Measurements from ENCODE around the gene REEP1.

REEP1 gene

GRCh38 chr2:86283411-86284030, 53.9 kb downstream of the REEP1 start:
- H3K4me3 ChIP-seq (ENCODE audit: control insufficient read depth, low read depth, low read length) = no peak overlapping the region
- TF ChIP-seq CTCF (conservative IDR thresholded peaks at IDR 0.05; ENCODE audit: control insufficient read depth, insufficient read depth, low read depth, low read length) = no peak
- no peak for DNase-seq (ENCODE audit: low read depth)

- no peak overlapping the region for H3K4me3 ChIP-seq (ENCODE audit: control insufficient read depth, low read depth, low read length)
- no peak for TF ChIP-seq CTCF (conservative IDR thresholded peaks at IDR 0.05; ENCODE audit: control insufficient read depth, insufficient read depth, low read depth, low read length)
- DNase-seq (ENCODE audit: low read depth) = no peak
These were observed 56.2 kb downstream of the REEP1 start for GRCh38 chr2:86281066-86281700.

- no peak overlapping the region for H3K4me3 ChIP-seq (ENCODE audit: control insufficient read depth, low read depth, low read length)
- TF ChIP-seq CTCF (conservative IDR thresholded peaks at IDR 0.05; ENCODE audit: control insufficient read depth, insufficient read depth, low read depth, low read length) = no peak
- peak; percentile 44 for DNase-seq (ENCODE audit: low read depth)
These were observed 57.2 kb downstream of the REEP1 start for GRCh38 chr2:86280191-86280667.

- no peak for TF ChIP-seq CTCF (conservative IDR thresholded peaks at IDR 0.05; ENCODE audit: control insufficient read depth, insufficient read depth, low read depth, low read length)
- no peak for DNase-seq (ENCODE audit: low read depth)
- no peak overlapping the region for H3K4me3 ChIP-seq (ENCODE audit: control insufficient read depth, low read depth, low read length)
These were observed 61.5 kb downstream of the REEP1 start for GRCh38 chr2:86275962-86276361.

GRCh38 chr2:86275384-86275799, 62.0 kb downstream of the REEP1 start:
- DNase-seq (ENCODE audit: low read depth) = no peak
- no peak overlapping the region for H3K4me3 ChIP-seq (ENCODE audit: control insufficient read depth, low read depth, low read length)
- no peak for TF ChIP-seq CTCF (conservative IDR thresholded peaks at IDR 0.05; ENCODE audit: control insufficient read depth, insufficient read depth, low read depth, low read length)

GRCh38 chr2:86274918-86275275, 62.5 kb downstream of the REEP1 start:
- peak; percentile 37 for DNase-seq (ENCODE audit: low read depth)
- H3K4me3 ChIP-seq (ENCODE audit: control insufficient read depth, low read depth, low read length) = no peak overlapping the region
- TF ChIP-seq CTCF (conservative IDR thresholded peaks at IDR 0.05; ENCODE audit: control insufficient read depth, insufficient read depth, low read depth, low read length) = no peak
